ENCODE results near the gene IFT57. TPM values are rescaled to one million over a fixed set of nuclear protein-coding genes. Genes with fewer than 3 reads are reported as not detected.

IFT57 gene
- total RNA-seq, 1 experiment from 2014 or later: 38.9 TPM

DNA sequence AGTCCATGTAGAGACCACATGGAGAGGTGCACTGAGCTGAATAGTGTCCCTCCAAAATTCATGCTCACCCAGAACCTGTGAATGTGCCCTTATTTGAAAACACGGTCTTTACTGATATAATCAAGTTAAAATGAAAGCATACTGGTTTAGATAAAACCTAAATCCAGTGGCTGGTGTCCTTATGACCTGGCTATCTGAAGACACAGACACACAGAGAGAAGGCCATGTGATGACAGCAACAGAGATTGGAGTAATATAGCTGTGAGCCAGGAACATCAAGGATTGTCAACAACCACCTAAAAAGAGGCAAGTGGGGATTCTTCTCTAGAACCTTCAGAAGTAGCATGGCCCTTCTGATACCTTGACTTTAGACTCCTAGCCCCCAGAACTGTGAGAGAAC is 76.6 kb downstream of the IFT57 start:
- H3K4me3 Mint-ChIP-seq (ENCODE audit: unreplicated experiment): no peak overlapping the region
- TF ChIP-seq, protein P1, sequence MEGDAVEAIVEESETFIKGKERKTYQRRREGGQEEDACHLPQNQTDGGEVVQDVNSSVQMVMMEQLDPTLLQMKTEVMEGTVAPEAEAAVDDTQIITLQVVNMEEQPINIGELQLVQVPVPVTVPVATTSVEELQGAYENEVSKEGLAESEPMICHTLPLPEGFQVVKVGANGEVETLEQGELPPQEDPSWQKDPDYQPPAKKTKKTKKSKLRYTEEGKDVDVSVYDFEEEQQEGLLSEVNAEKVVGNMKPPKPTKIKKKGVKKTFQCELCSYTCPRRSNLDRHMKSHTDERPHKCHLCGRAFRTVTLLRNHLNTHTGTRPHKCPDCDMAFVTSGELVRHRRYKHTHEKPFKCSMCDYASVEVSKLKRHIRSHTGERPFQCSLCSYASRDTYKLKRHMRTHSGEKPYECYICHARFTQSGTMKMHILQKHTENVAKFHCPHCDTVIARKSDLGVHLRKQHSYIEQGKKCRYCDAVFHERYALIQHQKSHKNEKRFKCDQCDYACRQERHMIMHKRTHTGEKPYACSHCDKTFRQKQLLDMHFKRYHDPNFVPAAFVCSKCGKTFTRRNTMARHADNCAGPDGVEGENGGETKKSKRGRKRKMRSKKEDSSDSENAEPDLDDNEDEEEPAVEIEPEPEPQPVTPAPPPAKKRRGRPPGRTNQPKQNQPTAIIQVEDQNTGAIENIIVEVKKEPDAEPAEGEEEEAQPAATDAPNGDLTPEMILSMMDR (IDR thresholded peaks at IDR 0.05; ENCODE audit: unreplicated experiment): no peak
- H3K4me1 Mint-ChIP-seq (ENCODE audit: insufficient read depth, unreplicated experiment): no peaks in the 10 kb centered on the region
- ChIA-PET CTCF (no interaction called here), POLR2A (no interaction called here)
- H3K36me3 Mint-ChIP-seq (ENCODE audit: insufficient read depth, unreplicated experiment): no peaks in the 10 kb centered on the region
- H3K9me3 Mint-ChIP-seq (ENCODE audit: unreplicated experiment): no peaks in the 10 kb centered on the region
- no TSS peak for BruUV-seq (replicated peaks)
- intact Hi-C loops (cut with micrococcal nuclease): no loop called here
- no peak overlapping the region for H3K27ac Mint-ChIP-seq (ENCODE audit: low read depth, unreplicated experiment)
- no peaks in the 10 kb centered on the region for H3K27me3 Mint-ChIP-seq (ENCODE audit: insufficient read depth, unreplicated experiment)
- no peak for DNase-seq (ENCODE audit: unreplicated experiment)

DNA sequence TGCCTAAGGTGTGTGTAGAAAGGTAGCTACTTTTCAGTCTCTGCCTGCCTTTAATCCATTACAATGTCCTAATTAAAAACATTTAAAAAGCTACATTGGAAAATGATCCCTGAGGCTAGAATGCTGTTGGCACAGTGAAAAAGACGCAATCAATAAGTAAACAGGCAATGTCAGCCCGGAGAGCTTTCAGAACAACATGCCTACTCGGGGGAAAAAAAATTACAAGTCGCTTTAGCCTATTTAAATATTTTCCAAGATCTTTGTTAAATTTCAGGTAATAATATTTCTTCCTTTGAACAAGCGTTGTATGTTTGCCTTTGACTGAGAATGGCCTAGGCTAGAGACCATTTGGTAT is 84.8 kb downstream of the IFT57 start:
- Mint-ChIP-seq H3K27ac (ENCODE audit: low read depth, unreplicated experiment) (no peak overlapping the region), H3K9me3 (ENCODE audit: unreplicated experiment) (no peaks in the 10 kb centered on the region), H3K4me3 (ENCODE audit: unreplicated experiment) (no peak overlapping the region), H3K36me3 (ENCODE audit: insufficient read depth, unreplicated experiment) (no peaks in the 10 kb centered on the region), H3K27me3 (ENCODE audit: insufficient read depth, unreplicated experiment) (no peaks in the 10 kb centered on the region), H3K4me1 (ENCODE audit: insufficient read depth, unreplicated experiment) (peaks cover 8% of the 10 kb centered on the region)
- intact Hi-C loops (cut with micrococcal nuclease): no loop called here
- DNase-seq (ENCODE audit: unreplicated experiment): no peak
- no TSS peak for BruUV-seq (replicated peaks)
- ChIA-PET POLR2A (no interaction called here), CTCF (interaction anchor here (0.6 kb wide), 1 partner anchor 20 kb away, joined by 3 read pairs; no protein-coding TSS in a partner anchor)
- TF ChIP-seq, protein P1 (IDR thresholded peaks at IDR 0.05; ENCODE audit: unreplicated experiment): no peak

DNA sequence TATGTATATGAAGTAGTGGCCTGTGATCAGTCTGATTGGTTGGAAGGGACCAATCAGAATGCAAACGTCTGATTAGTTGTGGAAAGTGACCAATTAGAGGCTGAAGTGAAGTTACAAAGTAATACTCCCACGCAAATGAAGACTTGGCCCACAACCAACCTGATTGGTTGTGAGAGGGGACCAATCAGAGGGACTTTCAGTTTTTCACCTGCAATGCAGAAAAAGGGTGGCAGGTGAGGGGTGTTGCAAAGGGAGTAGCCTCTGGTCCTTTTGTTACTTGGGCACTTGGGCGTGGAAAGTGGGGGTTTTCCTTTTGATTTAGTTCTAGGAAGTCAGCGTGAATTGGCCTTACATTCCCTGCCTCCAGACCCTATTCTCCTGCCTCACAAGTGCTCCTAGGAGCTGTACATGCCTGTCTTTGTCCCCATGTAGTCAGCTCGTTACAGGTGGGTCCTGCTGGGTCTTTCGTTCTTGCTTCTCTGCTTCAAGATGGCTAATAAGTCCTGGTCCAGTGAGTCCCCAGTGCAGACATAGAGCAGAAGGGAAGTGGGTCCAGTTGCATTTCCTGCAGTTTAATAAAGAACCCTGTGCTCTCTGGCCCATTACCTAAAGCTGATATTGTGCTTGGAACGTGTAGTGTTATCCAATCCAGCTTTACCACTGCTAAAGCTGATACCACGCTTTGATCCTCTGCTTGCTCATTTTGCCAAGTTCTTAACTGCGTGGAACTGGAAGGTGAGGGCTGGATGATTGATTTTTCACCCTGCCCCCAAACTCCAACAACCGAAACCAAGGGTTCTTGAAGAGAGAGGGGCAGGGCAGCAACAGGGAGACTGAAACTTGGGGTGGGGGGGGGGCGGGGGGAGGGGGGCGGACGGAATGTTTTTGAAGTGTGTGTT is 85.4 kb downstream of the IFT57 start:
- ChIA-PET POLR2A (no interaction called here), CTCF (no interaction called here)
- no peak overlapping the region for H3K27ac Mint-ChIP-seq (ENCODE audit: low read depth, unreplicated experiment)
- no TSS peak for BruUV-seq (replicated peaks)
- no peaks in the 10 kb centered on the region for H3K36me3 Mint-ChIP-seq (ENCODE audit: insufficient read depth, unreplicated experiment)
- intact Hi-C loops (cut with micrococcal nuclease): no loop called here
- TF ChIP-seq, protein P1 (IDR thresholded peaks at IDR 0.05; ENCODE audit: unreplicated experiment): no peak
- H3K9me3 Mint-ChIP-seq (ENCODE audit: unreplicated experiment): no peaks in the 10 kb centered on the region
- DNase-seq (ENCODE audit: unreplicated experiment): no peak
- H3K27me3 Mint-ChIP-seq (ENCODE audit: insufficient read depth, unreplicated experiment): no peaks in the 10 kb centered on the region
- H3K4me3 Mint-ChIP-seq (ENCODE audit: unreplicated experiment): no peak overlapping the region
- H3K4me1 Mint-ChIP-seq (ENCODE audit: insufficient read depth, unreplicated experiment): peaks cover 14% of the 10 kb centered on the region

DNA sequence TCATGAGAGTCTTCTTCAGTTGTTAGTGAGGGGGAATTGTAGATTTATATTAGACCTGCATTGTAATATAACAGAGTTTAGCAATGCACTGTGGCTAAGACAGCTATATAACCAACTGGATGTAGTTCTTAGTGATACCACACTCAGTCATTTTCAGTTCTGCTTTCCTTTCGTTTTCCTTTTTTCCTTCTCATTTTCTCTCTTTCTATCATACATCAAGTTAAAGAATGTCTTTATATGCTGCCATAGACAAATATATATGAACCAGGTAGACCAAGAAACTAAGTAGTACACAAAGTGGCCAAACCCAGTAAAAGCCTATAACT is 87.7 kb downstream of the IFT57 start:
- no peaks in the 10 kb centered on the region for H3K9me3 Mint-ChIP-seq (ENCODE audit: unreplicated experiment)
- H3K4me1 Mint-ChIP-seq (ENCODE audit: insufficient read depth, unreplicated experiment): peaks cover 27% of the 10 kb centered on the region
- no peak overlapping the region for H3K4me3 Mint-ChIP-seq (ENCODE audit: unreplicated experiment)
- ChIA-PET CTCF (no interaction called here), POLR2A (no interaction called here)
- H3K27me3 Mint-ChIP-seq (ENCODE audit: insufficient read depth, unreplicated experiment): no peaks in the 10 kb centered on the region
- intact Hi-C loops (cut with micrococcal nuclease): no loop called here
- DNase-seq (ENCODE audit: unreplicated experiment): no peak
- TF ChIP-seq, protein P1 (IDR thresholded peaks at IDR 0.05; ENCODE audit: unreplicated experiment): no peak
- H3K36me3 Mint-ChIP-seq (ENCODE audit: insufficient read depth, unreplicated experiment): no peaks in the 10 kb centered on the region
- H3K27ac Mint-ChIP-seq (ENCODE audit: low read depth, unreplicated experiment): no peak overlapping the region
- BruUV-seq (replicated peaks): no TSS peak
